Heart left ventricle (tissue), 16 donors: ENCODE results near the gene RIN3. TPM values are rescaled to one million over a fixed set of nuclear protein-coding genes. Genes with fewer than 3 reads are reported as not detected.

Experiments used
- ATAC-seq, 4 donors: fragments of 200-7000 bp; cut with Tn5 transposase; one replicate each; pipeline ENCODE4 v1.9.1; 2020 to 2022; ENCODE audit warnings: moderate library complexity in 4 of 4, mild to moderate bottlenecking in 3 of 4, moderate number of reproducible peaks in 1 of 4
- DNase-seq, 5 donors: peaks; one replicate each; pipeline ENCODE4 v3.0.0-alpha.2; 2020
- H3K27ac ChIP-seq, 12 donors: fragments of 200-600 bp; sonication (generic) in 4 of 12; one replicate each; pipeline versions ENCODE4 v1.5.0 to v1.8.0; 2016 to 2022; ENCODE audit warnings: mild to moderate bottlenecking in 2 of 12
- H3K27me3 ChIP-seq, 9 donors: fragments of 200-600 bp; sonication (generic) in 2 of 9; one replicate each; pipeline versions ENCODE4 v1.5.1 to v1.8.0; 2016 to 2022; ENCODE audit warnings: mild to moderate bottlenecking in 3 of 9
- H3K36me3 ChIP-seq, 9 donors: fragments of 200-600 bp; sonication (generic) in 2 of 9; one replicate each; pipeline versions ENCODE4 v1.5.0 to v1.8.0; 2018 to 2022; ENCODE audit warnings: mild to moderate bottlenecking in 2 of 9
- H3K4me1 ChIP-seq, 12 donors: fragments of 200-600 bp; sonication (generic) in 4 of 12; one replicate each; pipeline versions ENCODE4 v1.5.0 to v1.8.0; 2016 to 2022; ENCODE audit warnings: mild to moderate bottlenecking in 3 of 12
- H3K4me3 ChIP-seq, 12 donors: fragments of 200-600 bp; sonication (generic) in 4 of 12; one replicate each; pipeline versions ENCODE4 v1.5.0 to v1.8.0; 2017 to 2022; ENCODE audit warnings: mild to moderate bottlenecking in 9 of 12, moderate library complexity in 4 of 12
- H3K9me3 ChIP-seq, 12 donors: fragments of 200-600 bp; sonication (generic) in 4 of 12; one replicate each; pipeline versions ENCODE4 v1.5.0 to v1.8.0; 2016 to 2022; ENCODE audit warnings: mild to moderate bottlenecking in 1 of 12
- POLR2A ChIP-seq, 2 donors: fragments of 450-650 bp; IDR thresholded peaks; one replicate each; pipeline ENCODE4 v1.6.1; 2017; ENCODE audit warnings: antibody characterized with exemption in 2 of 2, mild to moderate bottlenecking in 2 of 2, moderate library complexity in 2 of 2
- WGBS, 4 donors: extraction: QIAGEN DNeasy Blood & Tissue Kit in 2 of 4; methylation state at CpG; one replicate each; pipeline versions ENCODE4 v1.1.5 to v1.1.7; 2013 to 2018; 5-methylcytosine and 5-hydroxymethylcytosine counted together
- intact Hi-C, 10 donors: fragments of 100-400 bp; cut with DNase I; formaldehyde crosslinking; loops; one replicate each; pipeline versions ENCODE4 v1.11.1 to v1.14.2; 2022
- polyA plus RNA-seq, 2 donors: library from polyadenylated mRNA; stranded (reverse); fragments of 200-250 nt; gene quantifications; one replicate each; pipeline ENCODE4 v1.2.3, GENCODE V29; 2013
- total RNA-seq, 9 donors: library from RNA; depleted of rRNA in 2 of 9; stranded (reverse); fragments of >200 nt in 2 of 9; fragmentation: NEBNext Ultra II Directional in 3 of 9; extraction: Animal tissue kit (Norgen Biotek cat#: 25700) in 3 of 9; gene quantifications; one replicate each; pipeline versions ENCODE4 v1.1.0 to v1.2.4, GENCODE V29; 2016 to 2023
- TF ChIP-seq, protein P1 (sequence below), 12 donors: fragments of 200-600 bp; sonication (generic) in 4 of 12; IDR thresholded peaks; one replicate each; pipeline versions ENCODE4 v1.5.0 to v1.8.0; 2018 to 2022; ENCODE audit warnings: antibody characterized with exemption in 12 of 12, mild to moderate bottlenecking in 5 of 12
- donor health status: ischemic (EF 13 %, LVEDD 7.1; RV severe dilation, severe dysfunction).
- donor health status: healthy with polysubstance abuse.
- donor health status: DM: no; HTN: yes; CAD: no.
- donor health status: DM: no; HTN: no; CAD: no.
- donor health status: ischemic (EF 25% LVEDD 6.9; RV normal size, moderate dysfunction).
- donor health status: ischemic (EF 25% LVEDD 5.7; RV mildly dilated, moderate dysfunction).
- donor health status: healthy.
- donor health status: DM: yes; HTN: yes; CAD: no.
- donor health status: ischemic (EF 35%, LVEDD 5.7; RV mildly dilated, moderate dysfunction).
- donor health status: nonischemic (EF 11% LVEDD 7.7; RV severe dilation, severe dysfunction).
- donor health status: DM: yes; HTN: yes; CAD: no.
- donor health status: PGD.
- donor health status: ischemic (EF 29% LVEDD 5.4; RV normal size, mild dysfunction).
- donor health status: nonischemic (EF 23%, LVEDD 6.1; RV moderate dilation, normal function).

RIN3 gene
- total and polyA plus RNA-seq, 11 donors = 8.6 to 37.0 (median 12.7) TPM

DNA sequence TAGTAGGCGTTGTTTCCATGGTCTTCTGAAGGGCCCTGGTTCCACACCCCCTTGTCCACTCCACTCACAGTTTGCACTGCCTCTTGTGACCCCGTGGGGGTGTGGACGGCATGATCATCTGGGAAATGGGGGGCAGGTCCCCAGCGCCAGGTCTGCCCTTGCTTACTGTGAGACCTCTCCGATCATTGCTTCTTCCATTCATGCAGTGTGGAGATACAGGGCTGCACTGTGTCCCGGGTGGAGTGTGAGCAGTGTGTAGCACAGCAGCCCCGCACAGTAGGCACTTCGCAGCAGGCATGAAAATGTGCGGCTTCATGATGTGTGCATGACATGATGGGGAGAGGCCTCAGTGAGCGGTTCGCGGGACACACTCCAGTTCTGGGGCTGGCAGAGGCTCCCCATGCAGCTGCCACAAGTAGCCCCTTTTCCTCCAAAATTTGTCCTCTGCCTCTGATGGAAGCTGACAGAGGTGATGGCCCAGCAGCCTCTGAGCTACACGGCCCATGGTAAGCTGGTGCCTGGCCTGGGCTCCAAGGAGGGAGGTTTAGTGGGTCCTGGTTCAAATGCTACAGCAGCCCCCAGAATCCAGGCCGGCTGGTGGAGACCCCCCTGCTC lies 15.0 kb downstream of the RIN3 start:
- peaks cover 0 to 56% (median 5%) of the 10 kb centered on the region in 12 donors for H3K4me1 ChIP-seq
- TF ChIP-seq POLR2A (IDR thresholded peaks at IDR 0.05) = no peak
- TF ChIP-seq, protein P1, sequence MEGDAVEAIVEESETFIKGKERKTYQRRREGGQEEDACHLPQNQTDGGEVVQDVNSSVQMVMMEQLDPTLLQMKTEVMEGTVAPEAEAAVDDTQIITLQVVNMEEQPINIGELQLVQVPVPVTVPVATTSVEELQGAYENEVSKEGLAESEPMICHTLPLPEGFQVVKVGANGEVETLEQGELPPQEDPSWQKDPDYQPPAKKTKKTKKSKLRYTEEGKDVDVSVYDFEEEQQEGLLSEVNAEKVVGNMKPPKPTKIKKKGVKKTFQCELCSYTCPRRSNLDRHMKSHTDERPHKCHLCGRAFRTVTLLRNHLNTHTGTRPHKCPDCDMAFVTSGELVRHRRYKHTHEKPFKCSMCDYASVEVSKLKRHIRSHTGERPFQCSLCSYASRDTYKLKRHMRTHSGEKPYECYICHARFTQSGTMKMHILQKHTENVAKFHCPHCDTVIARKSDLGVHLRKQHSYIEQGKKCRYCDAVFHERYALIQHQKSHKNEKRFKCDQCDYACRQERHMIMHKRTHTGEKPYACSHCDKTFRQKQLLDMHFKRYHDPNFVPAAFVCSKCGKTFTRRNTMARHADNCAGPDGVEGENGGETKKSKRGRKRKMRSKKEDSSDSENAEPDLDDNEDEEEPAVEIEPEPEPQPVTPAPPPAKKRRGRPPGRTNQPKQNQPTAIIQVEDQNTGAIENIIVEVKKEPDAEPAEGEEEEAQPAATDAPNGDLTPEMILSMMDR (IDR thresholded peaks at IDR 0.05) = no peak
- intact Hi-C loops = no loop called here

DNA sequence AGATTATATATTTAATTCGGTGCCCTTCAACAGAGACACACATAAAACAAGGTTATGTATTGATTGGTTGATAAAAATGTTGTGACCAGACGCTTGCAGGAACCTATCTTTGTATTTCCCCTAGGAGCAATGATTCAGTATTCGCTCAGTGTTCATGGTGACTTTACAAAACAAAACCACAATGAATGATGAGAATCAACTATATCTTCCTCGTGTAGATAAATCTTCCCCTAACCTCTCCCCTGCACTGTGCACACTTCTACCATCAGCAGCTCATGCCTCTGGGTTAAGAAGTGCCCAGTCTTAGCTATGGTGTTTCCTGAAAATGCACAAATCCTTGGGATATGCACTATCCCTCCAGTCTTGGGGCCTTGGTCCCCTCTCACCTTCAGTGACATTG lies 16.3 kb downstream of the RIN3 start:
- intact Hi-C loops = no loop called here
- WGBS, 4 donors = 74 to 83% (median 78%) methylated on average over 4 of the region's 4 CpGs
- no peak for TF ChIP-seq POLR2A (IDR thresholded peaks at IDR 0.05)
- TF ChIP-seq, protein P1 (IDR thresholded peaks at IDR 0.05) = no peak

More for the DNA sequence above, 15.0 kb downstream of the RIN3 start:
- no peak overlapping the region for H3K27ac ChIP-seq
- WGBS, 4 donors = 94 to 96% (median 95%) methylated on average over 14 of the region's 14 CpGs
- no peak for ATAC-seq
- H3K4me3 ChIP-seq = no peak overlapping the region
- no peaks in the 10 kb centered on the region for H3K36me3 ChIP-seq
- H3K27me3 ChIP-seq = no peaks in the 10 kb centered on the region
- H3K9me3 ChIP-seq = no peaks in the 10 kb centered on the region
- DNase-seq = no peak

DNA sequence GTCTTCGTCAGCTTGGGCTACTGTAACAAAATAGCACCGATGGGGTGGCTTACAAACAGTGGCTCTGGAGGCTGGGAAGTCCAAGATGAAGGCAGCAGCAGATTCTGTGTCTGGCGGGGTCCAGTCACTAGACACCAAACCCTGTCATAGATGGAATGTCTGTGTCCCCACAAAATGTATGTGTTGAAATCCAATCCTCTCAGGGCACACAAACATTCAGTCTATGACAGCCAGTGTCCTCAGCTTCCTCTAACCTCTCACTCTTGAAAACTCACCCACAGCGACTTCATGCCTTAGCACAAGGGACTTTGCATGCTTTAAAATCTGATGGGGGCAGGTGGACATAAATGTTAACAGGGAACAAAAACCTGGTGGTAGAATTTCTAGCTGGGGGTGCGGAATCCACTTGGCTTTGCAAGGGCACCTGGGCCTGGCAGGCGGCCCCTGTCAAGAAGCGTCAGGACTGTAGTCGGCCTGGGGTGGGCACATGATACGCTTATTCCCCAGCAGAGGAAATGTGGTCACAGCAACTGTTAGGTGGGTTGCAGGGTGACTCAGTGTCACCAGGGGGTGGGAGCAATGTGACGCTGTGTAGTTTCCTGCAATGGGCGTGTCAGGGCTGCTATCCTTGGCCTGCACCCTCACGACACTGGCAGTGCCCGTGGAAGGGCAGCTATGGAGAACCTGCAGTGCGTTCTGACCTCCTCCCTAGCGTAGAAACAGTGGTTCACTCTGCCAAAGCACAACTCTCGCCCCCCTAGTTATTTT lies 17.7 kb downstream of the RIN3 start:
- ATAC-seq = peak in 2 of 4 donors; percentile 56 to 67
- WGBS, 4 donors = 84 to 92% (median 88%) methylated on average over 14 to 16 of the region's 16 CpGs
- H3K27me3 ChIP-seq = no peaks in the 10 kb centered on the region
- no peaks in the 10 kb centered on the region for H3K36me3 ChIP-seq
- intact Hi-C loops = no loop called here
- no peak overlapping the region for H3K4me3 ChIP-seq
- no peak for TF ChIP-seq POLR2A (IDR thresholded peaks at IDR 0.05)
- TF ChIP-seq, protein P1 (IDR thresholded peaks at IDR 0.05) = no peak
- peaks cover 0 to 55% (median 10%) of the 10 kb centered on the region in 12 donors for H3K4me1 ChIP-seq
- no peak for DNase-seq
- peak overlapping the region in 1 of 12 donors; percentile 73 for H3K27ac ChIP-seq
- no peaks in the 10 kb centered on the region for H3K9me3 ChIP-seq

More for the DNA sequence above, 16.3 kb downstream of the RIN3 start:
- DNase-seq (no peak), ATAC-seq (no peak)
- Histone ChIP-seq H3K9me3 (no peaks in the 10 kb centered on the region), H3K27me3 (no peaks in the 10 kb centered on the region), H3K4me3 (no peak overlapping the region), H3K4me1 (peaks cover 0 to 48% (median 1%) of the 10 kb centered on the region in 12 donors), H3K27ac (peak overlapping the region in 1 of 12 donors; percentile 73), H3K36me3 (no peaks in the 10 kb centered on the region)

DNA sequence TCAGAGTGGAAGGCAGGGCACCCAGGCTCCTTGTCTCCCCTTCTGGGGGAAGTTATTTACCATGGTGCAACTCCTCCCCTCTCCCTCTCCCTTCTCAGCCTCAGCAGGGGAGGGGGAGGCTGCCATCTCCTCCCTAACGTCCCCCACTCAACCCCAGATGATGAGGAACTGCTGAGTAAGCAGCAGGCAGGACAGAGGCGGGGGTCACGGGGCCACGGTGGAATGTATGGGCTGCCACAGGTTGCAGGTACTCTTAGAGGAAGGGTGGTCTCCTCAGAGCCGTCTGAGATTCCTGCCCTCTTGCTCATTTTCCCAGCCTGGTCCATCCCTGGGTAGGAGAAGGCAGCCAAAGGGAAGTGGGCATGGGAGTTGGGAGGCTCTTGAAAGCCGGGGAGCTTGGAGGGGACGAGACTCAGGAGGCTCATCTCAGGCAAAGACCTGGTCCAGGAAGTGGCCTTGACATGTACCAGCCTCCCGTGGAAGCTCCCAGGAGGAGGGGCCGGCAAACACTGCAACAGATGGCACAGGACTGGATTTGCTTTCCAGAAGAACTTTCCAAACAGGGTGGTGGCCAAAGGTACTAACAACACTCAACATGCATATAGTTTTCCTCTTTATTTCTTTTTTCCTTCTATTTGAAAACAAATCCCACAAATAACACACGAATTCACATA lies 19.0 kb downstream of the RIN3 start:
- Histone ChIP-seq H3K27me3 (no peaks in the 10 kb centered on the region), H3K36me3 (no peaks in the 10 kb centered on the region), H3K4me3 (no peak overlapping the region), H3K4me1 (peaks cover 0 to 55% (median 11%) of the 10 kb centered on the region in 12 donors), H3K9me3 (no peaks in the 10 kb centered on the region), H3K27ac (peak overlapping the region in 2 of 12 donors; percentile 17 to 73)
- ATAC-seq = no peak
- TF ChIP-seq, protein P1 (IDR thresholded peaks at IDR 0.05) = no peak
- TF ChIP-seq POLR2A (IDR thresholded peaks at IDR 0.05) = no peak
- WGBS, 4 donors = 57 to 60% (median 59%) methylated on average over 10 of the region's 10 CpGs
- intact Hi-C loops = no loop called here
- DNase-seq = no peak
